ENCODE results near the gene MPEG1.

DNA sequence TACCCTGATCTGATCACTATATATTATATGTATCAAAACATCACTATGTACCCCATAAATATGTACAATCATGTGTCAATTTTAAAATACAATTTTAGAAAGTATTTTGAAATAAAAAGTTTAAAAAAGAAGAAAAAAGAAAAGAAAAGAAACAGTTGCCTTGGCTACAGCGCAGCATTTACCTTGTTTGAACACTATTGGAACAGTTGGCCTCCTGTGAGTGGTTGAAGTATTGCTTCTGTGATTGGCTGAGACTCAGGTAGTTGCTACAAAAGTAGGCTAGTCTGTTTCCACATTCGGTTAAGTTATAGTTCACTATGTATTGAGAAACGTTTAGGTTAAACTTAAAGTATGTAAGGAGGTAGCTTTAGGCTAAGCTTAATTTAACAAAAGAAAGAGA is 48.7 kb downstream of the MPEG1 start:
- no peak for TF ChIP-seq POLR2A (IDR thresholded peaks at IDR 0.05)
- TF ChIP-seq, protein P1, sequence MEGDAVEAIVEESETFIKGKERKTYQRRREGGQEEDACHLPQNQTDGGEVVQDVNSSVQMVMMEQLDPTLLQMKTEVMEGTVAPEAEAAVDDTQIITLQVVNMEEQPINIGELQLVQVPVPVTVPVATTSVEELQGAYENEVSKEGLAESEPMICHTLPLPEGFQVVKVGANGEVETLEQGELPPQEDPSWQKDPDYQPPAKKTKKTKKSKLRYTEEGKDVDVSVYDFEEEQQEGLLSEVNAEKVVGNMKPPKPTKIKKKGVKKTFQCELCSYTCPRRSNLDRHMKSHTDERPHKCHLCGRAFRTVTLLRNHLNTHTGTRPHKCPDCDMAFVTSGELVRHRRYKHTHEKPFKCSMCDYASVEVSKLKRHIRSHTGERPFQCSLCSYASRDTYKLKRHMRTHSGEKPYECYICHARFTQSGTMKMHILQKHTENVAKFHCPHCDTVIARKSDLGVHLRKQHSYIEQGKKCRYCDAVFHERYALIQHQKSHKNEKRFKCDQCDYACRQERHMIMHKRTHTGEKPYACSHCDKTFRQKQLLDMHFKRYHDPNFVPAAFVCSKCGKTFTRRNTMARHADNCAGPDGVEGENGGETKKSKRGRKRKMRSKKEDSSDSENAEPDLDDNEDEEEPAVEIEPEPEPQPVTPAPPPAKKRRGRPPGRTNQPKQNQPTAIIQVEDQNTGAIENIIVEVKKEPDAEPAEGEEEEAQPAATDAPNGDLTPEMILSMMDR (IDR thresholded peaks at IDR 0.05 in 4 of 5, conservative IDR thresholded peaks at IDR 0.05 in 1 of 5), result no peak
